DND-41 (cell line): Measurements from ENCODE around the gene SLC16A13.

ENCODE experiments used
- ATAC-seq: fragments of 200-7000 bp; cut with Tn5 transposase; 3 replicates; pipeline ENCODE4 v1.9.1; 2021; ENCODE audit warnings: low read depth; ENCODE audit not compliant: insufficient read depth
- DNase-seq: peaks from one replicate; pipeline ENCODE4 v3.0.0-alpha.2; 2020
- H2AFZ ChIP-seq: 2 replicates; pipeline ENCODE4 v1.6.0; 2012; ENCODE audit warnings: low read depth, low read length
- H3K27ac ChIP-seq: 2 replicates; pipeline ENCODE4 v1.5.1; 2012; ENCODE audit warnings: low read length, inconsistent platforms
- H3K27me3 ChIP-seq: fragments of 200-600 bp; sonication (generic); 2 replicates; pipeline ENCODE4 v1.6.0; 2012; ENCODE audit warnings: low read length, mild to moderate bottlenecking, inconsistent platforms; ENCODE audit not compliant: insufficient read depth, poor library complexity
- H3K36me3 ChIP-seq: 2 replicates; pipeline ENCODE4 v1.5.1; 2012; ENCODE audit warnings: low read length, inconsistent platforms; ENCODE audit not compliant: insufficient read depth
- H3K4me1 ChIP-seq: 2 replicates; pipeline ENCODE4 v1.5.1; 2012; ENCODE audit warnings: mild to moderate bottlenecking, low read length; ENCODE audit not compliant: insufficient read depth
- H3K4me2 ChIP-seq: 2 replicates; pipeline ENCODE4 v1.6.0; 2012; ENCODE audit warnings: mild to moderate bottlenecking, moderate library complexity, low read length, inconsistent platforms; ENCODE audit not compliant: insufficient read depth
- H3K4me3 ChIP-seq, 2 experiments: fragments of 200-600 bp in 1 of 2; shearing (Covaris generic) in 1 of 2; 2 replicates each; pipeline ENCODE4 v1.5.1; 2012 to 2016; ENCODE audit warnings: inconsistent platforms in 2 of 2, low read length in 2 of 2, mild to moderate bottlenecking in 2 of 2, low read depth in 1 of 2, moderate library complexity in 1 of 2
- H3K79me2 ChIP-seq: 2 replicates; pipeline ENCODE4 v1.6.0; 2012; ENCODE audit warnings: low read length, inconsistent platforms; ENCODE audit not compliant: insufficient read depth
- H3K9ac ChIP-seq: 2 replicates; pipeline ENCODE4 v1.6.0; 2012; ENCODE audit warnings: low read depth, mild to moderate bottlenecking, inconsistent platforms, low read length, moderate library complexity
- H3K9me3 ChIP-seq: 2 replicates; pipeline ENCODE4 v1.5.1; 2012; ENCODE audit warnings: low read length, moderate library complexity, mild to moderate bottlenecking, inconsistent platforms; ENCODE audit not compliant: insufficient read depth, severe bottlenecking
- H4K20me1 ChIP-seq: 2 replicates; pipeline ENCODE4 v1.6.0; 2012; ENCODE audit warnings: low read length; ENCODE audit not compliant: insufficient read depth
- EZH2 ChIP-seq: IDR thresholded peaks from 3 replicates; pipeline ENCODE4 v1.6.1; 2012; ENCODE audit warnings: borderline replicate concordance, low read depth, mild to moderate bottlenecking, moderate library complexity, low read length, inconsistent platforms; ENCODE audit not compliant: severe bottlenecking
- TF ChIP-seq, protein P1 (sequence below): IDR thresholded peaks from 2 replicates; pipeline ENCODE4 v1.5.1; 2012; ENCODE audit warnings: borderline replicate concordance, low read length, moderate library complexity, mild to moderate bottlenecking; ENCODE audit not compliant: poor library complexity, severe bottlenecking; ENCODE audit errors: extremely low read depth

The SLC16A13 gene

GRCh38 chr17:7041607-7042500 lies 6.0 kb downstream of the SLC16A13 start:
- Histone ChIP-seq H3K4me2 (no peak overlapping the region), H3K9ac (no peak overlapping the region), H3K4me1 (peaks cover 10% of the 10 kb centered on the region), H3K79me2 (peaks cover under 1% of the 10 kb centered on the region; the same call in 1 of the 2 replicates), H4K20me1 (no peaks in the 10 kb centered on the region), H3K4me3 (no peak overlapping the region), H3K36me3 (no peaks in the 10 kb centered on the region), H2AFZ (no peak overlapping the region), H3K27me3 (peaks cover 9% of the 10 kb centered on the region), H3K27ac (no peak overlapping the region), H3K9me3 (no peaks in the 10 kb centered on the region)
- DNase-seq: no peak
- TF ChIP-seq, protein P1, sequence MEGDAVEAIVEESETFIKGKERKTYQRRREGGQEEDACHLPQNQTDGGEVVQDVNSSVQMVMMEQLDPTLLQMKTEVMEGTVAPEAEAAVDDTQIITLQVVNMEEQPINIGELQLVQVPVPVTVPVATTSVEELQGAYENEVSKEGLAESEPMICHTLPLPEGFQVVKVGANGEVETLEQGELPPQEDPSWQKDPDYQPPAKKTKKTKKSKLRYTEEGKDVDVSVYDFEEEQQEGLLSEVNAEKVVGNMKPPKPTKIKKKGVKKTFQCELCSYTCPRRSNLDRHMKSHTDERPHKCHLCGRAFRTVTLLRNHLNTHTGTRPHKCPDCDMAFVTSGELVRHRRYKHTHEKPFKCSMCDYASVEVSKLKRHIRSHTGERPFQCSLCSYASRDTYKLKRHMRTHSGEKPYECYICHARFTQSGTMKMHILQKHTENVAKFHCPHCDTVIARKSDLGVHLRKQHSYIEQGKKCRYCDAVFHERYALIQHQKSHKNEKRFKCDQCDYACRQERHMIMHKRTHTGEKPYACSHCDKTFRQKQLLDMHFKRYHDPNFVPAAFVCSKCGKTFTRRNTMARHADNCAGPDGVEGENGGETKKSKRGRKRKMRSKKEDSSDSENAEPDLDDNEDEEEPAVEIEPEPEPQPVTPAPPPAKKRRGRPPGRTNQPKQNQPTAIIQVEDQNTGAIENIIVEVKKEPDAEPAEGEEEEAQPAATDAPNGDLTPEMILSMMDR: no peak
- TF ChIP-seq EZH2: no peak
- ATAC-seq: no peak

- TF ChIP-seq EZH2: no peak
- TF ChIP-seq, protein P1: no peak
- H3K27me3 ChIP-seq: peaks cover 12% of the 10 kb centered on the region
- peaks cover 9% of the 10 kb centered on the region for H3K4me1 ChIP-seq
- H3K4me2 ChIP-seq: no peak overlapping the region
- no peak overlapping the region for H2AFZ ChIP-seq
- no peaks in the 10 kb centered on the region for H3K36me3 ChIP-seq
- no peaks in the 10 kb centered on the region for H3K9me3 ChIP-seq
- H3K4me3 ChIP-seq: no peak overlapping the region
- H3K79me2 ChIP-seq: no peaks in the 10 kb centered on the region
- H3K27ac ChIP-seq: no peak overlapping the region
- ATAC-seq (no peak), DNase-seq (no peak)
- no peak overlapping the region for H3K9ac ChIP-seq
- no peaks in the 10 kb centered on the region for H4K20me1 ChIP-seq
Measured at GRCh38 chr17:7042501-7043181, 6.8 kb downstream of the SLC16A13 start.

GRCh38 chr17:7043182-7043496 lies 7.3 kb downstream of the SLC16A13 start:
- DNase-seq: no peak
- H3K4me2 ChIP-seq: no peak overlapping the region
- peaks cover 12% of the 10 kb centered on the region for H3K27me3 ChIP-seq
- H3K79me2 ChIP-seq: no peaks in the 10 kb centered on the region
- no peaks in the 10 kb centered on the region for H4K20me1 ChIP-seq
- TF ChIP-seq, protein P1: no peak
- TF ChIP-seq EZH2: no peak
- peaks cover 9% of the 10 kb centered on the region for H3K4me1 ChIP-seq
- no peak for ATAC-seq
- H3K4me3 ChIP-seq: no peak overlapping the region
- no peaks in the 10 kb centered on the region for H3K36me3 ChIP-seq
- H3K27ac ChIP-seq: no peak overlapping the region
- H3K9me3 ChIP-seq: no peaks in the 10 kb centered on the region
- no peak overlapping the region for H3K9ac ChIP-seq
- no peak overlapping the region for H2AFZ ChIP-seq
